HG02798 (cell line): ENCODE measurements around the gene GIMD1.
A peak's percentile ranks its signal among the peaks of the same experiment; 100 is the strongest.
"Not testable (repeated sequence)": the region's sequence is repeated elsewhere in the genome, so short reads cannot be mapped to it uniquely, and the experiment has no call there.

ENCODE experiments used
- ATAC-seq: cut with Tn5 transposase; IDR thresholded peaks from one replicate; pipeline ENCODE4 v1.9.1; 2021; ENCODE audit warnings: mild to moderate bottlenecking; ENCODE audit not compliant: unreplicated experiment, poor library complexity

Gene GIMD1

GRCh38 chr4:106368678-106369077 is at the start of gene GIMD1:
GIMD1 (minus strand) TSS chr4:106368778; CDS start chr4:106367435, 1,343 bp downstream.
- no peak for ATAC-seq

GRCh38 chr4:106414366-106414765 is 45.8 kb upstream of the GIMD1 start:
- no peak for ATAC-seq

- ATAC-seq: no peak
Measured at GRCh38 chr4:106409901-106410889, 41.6 kb upstream of the GIMD1 start.

GRCh38 chr4:106408004-106408403 is 39.4 kb upstream of the GIMD1 start:
- ATAC-seq: not testable (repeated sequence)

GRCh38 chr4:106401157-106401556 is 32.6 kb upstream of the GIMD1 start:
- ATAC-seq: no peak

- ATAC-seq: not testable (repeated sequence)
Measured at GRCh38 chr4:106398898-106399297, 30.3 kb upstream of the GIMD1 start.

GRCh38 chr4:106395582-106395981 is 27.0 kb upstream of the GIMD1 start:
- no peak for ATAC-seq

- ATAC-seq: no peak
Measured at GRCh38 chr4:106385853-106386393, 17.3 kb upstream of the GIMD1 start.

GRCh38 chr4:106384878-106385277 is 16.3 kb upstream of the GIMD1 start:
- no peak for ATAC-seq

GRCh38 chr4:106380179-106380578 is 11.6 kb upstream of the GIMD1 start:
- ATAC-seq: no peak

- ATAC-seq: no peak
Measured at GRCh38 chr4:106373026-106373425, 4.4 kb upstream of the GIMD1 start.

- no peak for ATAC-seq
Measured at GRCh38 chr4:106371161-106371560, 2.6 kb upstream of the GIMD1 start.

GRCh38 chr4:106370214-106370613 is 1.6 kb upstream of the GIMD1 start:
- no peak for ATAC-seq

- ATAC-seq: peak; percentile 72
Measured at GRCh38 chr4:106369456-106370060, 980 bp upstream of the GIMD1 start.

- ATAC-seq: no peak
Measured at GRCh38 chr4:106367072-106367471, 1.5 kb downstream of the GIMD1 start.

GRCh38 chr4:106366026-106366425 is 2.6 kb downstream of the GIMD1 start:
- no peak for ATAC-seq

GRCh38 chr4:106365613-106366012 is 3.0 kb downstream of the GIMD1 start:
- no peak for ATAC-seq

GRCh38 chr4:106364282-106364681 is 4.3 kb downstream of the GIMD1 start:
- no peak for ATAC-seq

GRCh38 chr4:106362086-106362825 is 6.3 kb downstream of the GIMD1 start:
- no peak for ATAC-seq

GRCh38 chr4:106358899-106359298 is 9.7 kb downstream of the GIMD1 start:
- ATAC-seq: no peak
